MM.1S (cell line): Measurements from ENCODE around the gene VEPH1.

ENCODE experiments used
- DNase-seq: peaks from one replicate; pipeline ENCODE4 v3.0.0-alpha.2; 2015
- H2AFZ ChIP-seq: fragments of 300-600 bp; sonication (generic); 2 replicates; pipeline ENCODE4 v1.6.0; 2016; ENCODE audit warnings: antibody characterized with exemption, low read length
- H3F3A ChIP-seq: fragments of 300-600 bp; sonication (generic); 2 replicates; pipeline ENCODE4 v1.6.1; 2016; ENCODE audit warnings: mild to moderate bottlenecking, antibody characterized with exemption, low read length, moderate library complexity, mixed read lengths; ENCODE audit not compliant: insufficient read depth
- H3K27ac ChIP-seq: fragments of 300-600 bp; sonication (generic); 2 replicates; pipeline ENCODE4 v1.5.1; 2016; ENCODE audit warnings: mild to moderate bottlenecking, low read length
- H3K27me3 ChIP-seq: fragments of 300-600 bp; sonication (generic); replicated peaks from 2 replicates; pipeline ENCODE4 v1.6.0; 2016; ENCODE audit warnings: low read length; ENCODE audit not compliant: insufficient read depth
- H3K36me3 ChIP-seq: fragments of 300-600 bp; sonication (generic); replicated peaks from 2 replicates; pipeline ENCODE4 v1.6.1; 2016; ENCODE audit warnings: mild to moderate bottlenecking, low read length, mixed read lengths; ENCODE audit not compliant: insufficient read depth
- H3K4me1 ChIP-seq: fragments of 300-600 bp; sonication (generic); 2 replicates; pipeline ENCODE4 v1.6.1; 2016; ENCODE audit warnings: low read length, mixed read lengths
- H3K4me2 ChIP-seq: fragments of 300-600 bp; sonication (generic); 2 replicates; pipeline ENCODE4 v1.6.0; 2016; ENCODE audit warnings: low read depth, low read length
- H3K4me3 ChIP-seq: fragments of 300-600 bp; sonication (generic); 2 replicates; pipeline ENCODE4 v1.5.1; 2016; ENCODE audit warnings: low read length, mixed read lengths
- H3K79me2 ChIP-seq: fragments of 300-600 bp; sonication (generic); 2 replicates; pipeline ENCODE4 v1.6.1; 2016; ENCODE audit warnings: mixed run types, low read length, mixed read lengths
- H3K9ac ChIP-seq: fragments of 300-600 bp; sonication (generic); 2 replicates; pipeline ENCODE4 v1.6.1; 2016; ENCODE audit warnings: low read length, mixed read lengths
- H3K9me2 ChIP-seq: fragments of 300-600 bp; sonication (generic); replicated peaks from 2 replicates; pipeline ENCODE4 v1.6.1; 2016; ENCODE audit warnings: mild to moderate bottlenecking, low read length, mixed read lengths; ENCODE audit not compliant: insufficient read depth
- H3K9me3 ChIP-seq: fragments of 300-600 bp; sonication (generic); replicated peaks from 2 replicates; pipeline ENCODE4 v1.6.1; 2016; ENCODE audit warnings: mild to moderate bottlenecking, low read length, mixed read lengths; ENCODE audit not compliant: insufficient read depth
- H4K20me1 ChIP-seq: fragments of 300-600 bp; sonication (generic); 2 replicates; pipeline ENCODE4 v1.6.1; 2016; ENCODE audit warnings: mild to moderate bottlenecking, low read length, moderate library complexity, mixed read lengths; ENCODE audit not compliant: insufficient read depth
- CTCF ChIP-seq: fragments of 300-600 bp; sonication (generic); IDR thresholded peaks from 2 replicates; pipeline ENCODE4 v1.5.1; 2016; ENCODE audit warnings: antibody characterized with exemption, low read length, mixed read lengths
- EZH2 ChIP-seq: fragments of 300-600 bp; sonication (generic); optimal IDR thresholded peaks from 2 replicates; pipeline ENCODE3; 2017; ENCODE audit warnings: low read depth, mild to moderate bottlenecking, antibody characterized with exemption, low read length, mixed read lengths
- EZH2phosphoT487 ChIP-seq: fragments of 300-600 bp; sonication (generic); IDR thresholded peaks from 2 replicates; pipeline ENCODE4 v1.6.1; 2018; ENCODE audit warnings: antibody characterized with exemption, low read length

VEPH1 gene

GRCh38 chr3:157494581-157495281 lies 8.5 kb downstream of the VEPH1 start:
- DNase-seq = no peak
- no peak overlapping the region for H3K27ac ChIP-seq
- 0 out of 2 replicates have a peak, but pooled peaks cover under 1% of the 10 kb centered on the region for H3F3A ChIP-seq
- H3K27me3 ChIP-seq = no peaks in the 10 kb centered on the region
- no peaks in the 10 kb centered on the region; the same call in 1 of the 2 replicates for H3K9me3 ChIP-seq
- H3K9me2 ChIP-seq = no peaks in the 10 kb centered on the region
- no peak for TF ChIP-seq CTCF
- TF ChIP-seq EZH2 = no peak
- TF ChIP-seq EZH2phosphoT487 = no peak
- no peak overlapping the region for H2AFZ ChIP-seq
- no peaks in the 10 kb centered on the region for H4K20me1 ChIP-seq
- H3K4me1 ChIP-seq = peaks cover 12% of the 10 kb centered on the region
- no peak overlapping the region for H3K4me3 ChIP-seq
- H3K36me3 ChIP-seq = no peaks in the 10 kb centered on the region
- H3K4me2 ChIP-seq = no peak overlapping the region
- no peaks in the 10 kb centered on the region for H3K79me2 ChIP-seq
- no peak overlapping the region for H3K9ac ChIP-seq

- no peak overlapping the region for H3K4me3 ChIP-seq
- H3K79me2 ChIP-seq = no peaks in the 10 kb centered on the region
- H3K36me3 ChIP-seq = no peaks in the 10 kb centered on the region
- no peaks in the 10 kb centered on the region for H3K27me3 ChIP-seq
- H3K9me3 ChIP-seq = no peaks in the 10 kb centered on the region; the same call in 1 of the 2 replicates
- no peaks in the 10 kb centered on the region for H4K20me1 ChIP-seq
- H3F3A ChIP-seq = no peaks in the 10 kb centered on the region
- H2AFZ ChIP-seq = no peak overlapping the region
- no peak overlapping the region for H3K4me2 ChIP-seq
- peaks cover 11% of the 10 kb centered on the region for H3K4me1 ChIP-seq
- no peak overlapping the region for H3K9ac ChIP-seq
- peak; percentile 93 for TF ChIP-seq CTCF
- no peak for TF ChIP-seq EZH2
- TF ChIP-seq EZH2phosphoT487 = no peak
- H3K9me2 ChIP-seq = no peaks in the 10 kb centered on the region
- peak; percentile 70 for DNase-seq
- no peak overlapping the region for H3K27ac ChIP-seq
Measured at GRCh38 chr3:157493627-157494550, 9.3 kb downstream of the VEPH1 start.

GRCh38 chr3:157491136-157491535 lies 12.1 kb downstream of the VEPH1 start:
- H3K79me2 ChIP-seq = no peaks in the 10 kb centered on the region
- no peak for DNase-seq

More at GRCh38 chr3:157491136-157491535, 12.1 kb downstream of the VEPH1 start:
- no peaks in the 10 kb centered on the region for H3K36me3 ChIP-seq
- no peak overlapping the region for H3K9ac ChIP-seq
- no peaks in the 10 kb centered on the region; the same call in 1 of the 2 replicates for H3K9me3 ChIP-seq
- H3K27ac ChIP-seq = no peak overlapping the region
- no peak overlapping the region for H3K4me2 ChIP-seq
- H2AFZ ChIP-seq = no peak overlapping the region
- no peaks in the 10 kb centered on the region for H3K9me2 ChIP-seq
- H3K4me3 ChIP-seq = no peak overlapping the region
- H4K20me1 ChIP-seq = no peaks in the 10 kb centered on the region
- no peaks in the 10 kb centered on the region for H3F3A ChIP-seq
- TF ChIP-seq EZH2 (no peak), EZH2phosphoT487 (no peak), CTCF (no peak)
- H3K4me1 ChIP-seq = peaks cover 7% of the 10 kb centered on the region; the same call in 1 of the 2 replicates
- H3K27me3 ChIP-seq = no peaks in the 10 kb centered on the region
